Endothelial cell of umbilical vein (primary cell): ENCODE measurements around the gene PTPRE. TPM values are rescaled to one million over a fixed set of nuclear protein-coding genes. Genes with fewer than 3 reads are reported as not detected.
A peak's percentile ranks its signal among the peaks of the same experiment; 100 is the strongest.

ENCODE experiments used
- BruUV-seq: library from RNA; stranded (reverse); fragments of 400-500 nt; replicated peaks from 2 replicates; lab custom pipeline; 2021; lab: Mats Ljungman, UMichigan
- CTCF ChIA-PET: fragments of 300-600, 350-600 bp; sonication (Branson Sonifier 250); formaldehyde crosslinking; loops from one replicate; lab custom pipeline; 2021; ENCODE audit warnings: antibody characterized with exemption, inconsistent platforms; lab: Charles Lee
- POLR2A ChIA-PET: fragments of 300-600, 350-600 bp; sonication (Branson Sonifier 250); formaldehyde crosslinking; loops from one replicate; lab custom pipeline; 2021; ENCODE audit warnings: antibody characterized with exemption, inconsistent platforms; lab: Charles Lee
- DNase-seq: peaks from one replicate; pipeline ENCODE4 v3.0.0-alpha.2; 2011; ENCODE audit warnings: low read depth, low spot score
- FAIRE-seq: peaks from 2 replicates; lab custom pipeline; 2011; peaks lifted over from hg19 to GRCh38; lab: Jason Lieb, UNC
- H2AFZ ChIP-seq: 2 replicates; pipeline ENCODE4 v1.6.0; 2012; ENCODE audit warnings: low read depth, low read length, control low read depth, inconsistent platforms
- H3K27ac ChIP-seq: 2 replicates; pipeline ENCODE4 v1.5.1; 2011; ENCODE audit warnings: low read depth, mild to moderate bottlenecking, control low read depth, low read length, moderate library complexity; ENCODE audit not compliant: insufficient read depth
- H3K27me3 ChIP-seq, 2 experiments: 2 replicates each; pipeline versions ENCODE4 v1.6.0 to v1.6.1; 2011; ENCODE audit warnings: low read length in 2 of 2, mixed read lengths in 1 of 2; ENCODE audit not compliant: control insufficient read depth in 2 of 2, insufficient read depth in 2 of 2
- H3K36me3 ChIP-seq, 2 experiments: 2 replicates in 1 of 2; 3 replicates in 1 of 2; pipeline ENCODE4 v1.5.1; 2011; ENCODE audit warnings: low read length in 2 of 2, mild to moderate bottlenecking in 1 of 2, moderate library complexity in 1 of 2; ENCODE audit not compliant: control insufficient read depth in 2 of 2, insufficient read depth in 2 of 2; ENCODE audit errors: extremely low read depth in 1 of 2
- H3K4me1 ChIP-seq: 3 replicates; pipeline ENCODE4 v1.5.1; 2011; ENCODE audit warnings: mild to moderate bottlenecking, low read length; ENCODE audit not compliant: control insufficient read depth, insufficient read depth; ENCODE audit errors: extremely low read depth
- H3K4me2 ChIP-seq: 2 replicates; pipeline ENCODE4 v1.6.1; 2011; ENCODE audit warnings: low read length, control low read depth, mixed read lengths; ENCODE audit not compliant: insufficient read depth
- H3K4me3 ChIP-seq, 3 experiments: fragments of 200-600 bp in 1 of 3; sonication (generic), shearing (Covaris generic) in 1 of 3; replicated peaks in 1 of 3; 2 replicates each; pipeline ENCODE4 v1.5.1; 2011 to 2016; ENCODE audit warnings: control low read depth in 3 of 3, low read length in 3 of 3, mild to moderate bottlenecking in 2 of 3, inconsistent platforms in 1 of 3, low read depth in 1 of 3, moderate library complexity in 1 of 3; ENCODE audit not compliant: insufficient read depth in 1 of 3
- H3K79me2 ChIP-seq: 2 replicates; pipeline ENCODE4 v1.6.0; 2012; ENCODE audit warnings: low read length, inconsistent platforms; ENCODE audit not compliant: control insufficient read depth, insufficient read depth
- H3K9ac ChIP-seq: replicated peaks from 2 replicates; pipeline ENCODE3; 2011; ENCODE audit warnings: low read length, control low read depth; ENCODE audit not compliant: insufficient read depth; ENCODE audit errors: extremely low read depth
- H3K9me1 ChIP-seq: replicated peaks from 3 replicates; pipeline ENCODE4 v1.6.0; 2011; ENCODE audit warnings: mild to moderate bottlenecking, low read length; ENCODE audit not compliant: control insufficient read depth, insufficient read depth; ENCODE audit errors: extremely low read depth
- H3K9me3 ChIP-seq: replicated peaks from 2 replicates; pipeline ENCODE4 v1.5.1; 2012; ENCODE audit warnings: low read length, inconsistent platforms; ENCODE audit not compliant: control insufficient read depth, insufficient read depth
- H4K20me1 ChIP-seq: replicated peaks from 2 replicates; pipeline ENCODE3; 2011; ENCODE audit warnings: mild to moderate bottlenecking, low read length; ENCODE audit not compliant: control insufficient read depth, insufficient read depth; ENCODE audit errors: extremely low read depth
- EZH2 ChIP-seq: IDR thresholded peaks from 2 replicates; pipeline ENCODE4 v1.6.1; 2012; ENCODE audit warnings: borderline replicate concordance, low read depth, mild to moderate bottlenecking, moderate library complexity, low read length, inconsistent platforms; ENCODE audit not compliant: severe bottlenecking
- FOS ChIP-seq: IDR thresholded peaks from 2 replicates; pipeline ENCODE4 v1.6.1; 2011; ENCODE audit warnings: mild to moderate bottlenecking, low read length, moderate library complexity, borderline replicate concordance; ENCODE audit not compliant: insufficient read depth
- GATA2 ChIP-seq: IDR thresholded peaks from 2 replicates; pipeline ENCODE4 v1.7.0; 2011; ENCODE audit warnings: low read depth, mild to moderate bottlenecking, moderate library complexity, mixed read lengths, low read length; ENCODE audit not compliant: insufficient read length, insufficient read depth
- JUN ChIP-seq: IDR thresholded peaks from 2 replicates; pipeline ENCODE4 v1.6.1; 2011; ENCODE audit warnings: borderline replicate concordance, low read depth; ENCODE audit not compliant: insufficient read length, insufficient read depth
- MYC ChIP-seq: IDR thresholded peaks from one replicate; pipeline ENCODE4 v1.6.1; 2011; ENCODE audit warnings: mild to moderate bottlenecking, low read depth, low read length
- POLR2A ChIP-seq: IDR thresholded peaks from 2 replicates; pipeline ENCODE4 v1.6.1; 2012; ENCODE audit warnings: low read depth, mild to moderate bottlenecking, control low read depth, low read length
- POLR2AphosphoS5 ChIP-seq: IDR thresholded peaks from 2 replicates; pipeline ENCODE4 v1.6.1; 2012; ENCODE audit warnings: low read depth, mild to moderate bottlenecking, control low read depth, low read length, moderate library complexity; ENCODE audit not compliant: insufficient read depth
- dilution Hi-C: fragments of 300-500 bp; cut with MboI; formaldehyde crosslinking; loops from one replicate; pipeline ENCODE4 v1.15.0; 2019; ENCODE audit warnings: low sequenced_read_pairs; ENCODE audit not compliant: extremely low pct_ligation_motif_present
- intact Hi-C: fragments of 100-400 bp; cut with micrococcal nuclease; formaldehyde crosslinking; loops from one replicate; pipeline ENCODE4 v1.10.0; 2022
- polyA plus RNA-seq, 4 experiments: library from polyadenylated mRNA; depleted of rRNA in 3 of 4; stranded (reverse) in 3 of 4; unstranded in 1 of 4; fragments of >200 nt; gene quantifications; 2 replicates each; pipeline versions ENCODE4 v1.2.1 to v1.2.3, GENCODE V29; 2011 to 2012; ENCODE audit warnings: missing spikeins in 1 of 4
- total RNA-seq: library from RNA; stranded (reverse); gene quantifications from 2 replicates; pipeline ENCODE4 v1.2.3, GENCODE V29; 2021
- TF ChIP-seq, protein P1 (sequence below), 2 donors: IDR thresholded peaks; 1 replicate in 1 of 2; 2 replicates in 1 of 2; pipeline ENCODE4 v1.5.1; 2011; ENCODE audit warnings: low read length in 2 of 2, mild to moderate bottlenecking in 2 of 2, moderate library complexity in 2 of 2, control low read depth in 1 of 2, inconsistent platforms in 1 of 2, low read depth in 1 of 2; ENCODE audit not compliant: insufficient read depth in 1 of 2; ENCODE audit errors: extremely low read depth in 1 of 2
- TF ChIP-seq, protein P2 (sequence below): IDR thresholded peaks from 2 replicates; pipeline ENCODE4 v1.6.1; 2011; ENCODE audit not compliant: insufficient read depth, insufficient read length

The PTPRE gene
- total and polyA plus RNA-seq, 2 donors (not counting 3 experiments of a cell fraction or from before 2014, with no cell fraction given): 37.3 to 116 TPM

DNA sequence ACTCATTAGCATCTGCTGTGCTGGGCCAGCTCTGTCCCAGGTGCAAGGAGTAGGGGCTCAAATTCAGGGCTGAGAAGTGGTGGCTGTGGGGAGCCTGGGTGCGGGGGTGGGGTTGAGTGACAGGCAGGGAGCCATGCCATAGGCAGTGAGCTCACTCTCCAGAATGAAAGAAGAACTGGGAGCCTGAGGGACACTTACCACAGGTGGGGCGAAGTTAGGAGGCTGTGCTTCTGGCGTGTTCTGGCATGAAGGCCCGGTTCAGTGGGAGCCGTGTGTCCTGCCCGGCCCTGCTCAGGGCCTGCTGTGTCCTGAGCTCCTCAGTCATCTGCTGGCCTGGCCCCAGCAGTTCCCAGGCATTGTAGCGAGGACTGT lies 156.8 kb downstream of the PTPRE start:
- peaks cover 4 to 69% of the 10 kb centered on the region in 2 experiments for H3K36me3 ChIP-seq
- no peaks in the 10 kb centered on the region for H3K27me3 ChIP-seq
- no peak for FAIRE-seq
- H3K4me3 ChIP-seq: no peak overlapping the region
- no TSS peak for BruUV-seq
- intact Hi-C loops: loop anchor here (1.0 kb wide), 1 partner anchor 26 kb away; no protein-coding TSS in a partner anchor
- H3K9ac ChIP-seq: no peak overlapping the region
- H3K79me2 ChIP-seq: no peaks in the 10 kb centered on the region
- no peak overlapping the region for H2AFZ ChIP-seq
- DNase-seq: no peak
- H3K9me1 ChIP-seq: no peaks in the 10 kb centered on the region
- no peaks in the 10 kb centered on the region for H4K20me1 ChIP-seq
- no peak overlapping the region for H3K4me2 ChIP-seq
- peaks cover 30% of the 10 kb centered on the region for H3K4me1 ChIP-seq
- ChIA-PET POLR2A (no interaction called here), CTCF (interaction anchor here (0.7 to 7.3 kb wide), 6 partner anchors 8 to 157 kb away, joined by 4 to 42 read pairs (median 12); partner anchors contain the start of gene PTPRE)
- dilution Hi-C loops: no loop called here
- no peaks in the 10 kb centered on the region for H3K9me3 ChIP-seq
- H3K27ac ChIP-seq: peak overlapping the region; percentile 41
- no peak for TF ChIP-seq POLR2A
- no peak for TF ChIP-seq POLR2AphosphoS5
- TF ChIP-seq, protein P1, sequence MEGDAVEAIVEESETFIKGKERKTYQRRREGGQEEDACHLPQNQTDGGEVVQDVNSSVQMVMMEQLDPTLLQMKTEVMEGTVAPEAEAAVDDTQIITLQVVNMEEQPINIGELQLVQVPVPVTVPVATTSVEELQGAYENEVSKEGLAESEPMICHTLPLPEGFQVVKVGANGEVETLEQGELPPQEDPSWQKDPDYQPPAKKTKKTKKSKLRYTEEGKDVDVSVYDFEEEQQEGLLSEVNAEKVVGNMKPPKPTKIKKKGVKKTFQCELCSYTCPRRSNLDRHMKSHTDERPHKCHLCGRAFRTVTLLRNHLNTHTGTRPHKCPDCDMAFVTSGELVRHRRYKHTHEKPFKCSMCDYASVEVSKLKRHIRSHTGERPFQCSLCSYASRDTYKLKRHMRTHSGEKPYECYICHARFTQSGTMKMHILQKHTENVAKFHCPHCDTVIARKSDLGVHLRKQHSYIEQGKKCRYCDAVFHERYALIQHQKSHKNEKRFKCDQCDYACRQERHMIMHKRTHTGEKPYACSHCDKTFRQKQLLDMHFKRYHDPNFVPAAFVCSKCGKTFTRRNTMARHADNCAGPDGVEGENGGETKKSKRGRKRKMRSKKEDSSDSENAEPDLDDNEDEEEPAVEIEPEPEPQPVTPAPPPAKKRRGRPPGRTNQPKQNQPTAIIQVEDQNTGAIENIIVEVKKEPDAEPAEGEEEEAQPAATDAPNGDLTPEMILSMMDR (IDR thresholded peaks at IDR 0.05; ENCODE audit: extremely low read depth in 1 of 2, insufficient read depth in 1 of 2, low read depth in 1 of 2, low read length in 2 of 2): no peak
- TF ChIP-seq MYC: no peak
- no peak for TF ChIP-seq JUN
- TF ChIP-seq GATA2: no peak
- no peak for TF ChIP-seq FOS
- TF ChIP-seq, protein P2, sequence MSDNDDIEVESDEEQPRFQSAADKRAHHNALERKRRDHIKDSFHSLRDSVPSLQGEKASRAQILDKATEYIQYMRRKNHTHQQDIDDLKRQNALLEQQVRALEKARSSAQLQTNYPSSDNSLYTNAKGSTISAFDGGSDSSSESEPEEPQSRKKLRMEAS: no peak
- TF ChIP-seq EZH2: no peak
